Endothelial cell (in vitro differentiated cells): ENCODE measurements around the gene STK11. TPM values are rescaled to one million over a fixed set of nuclear protein-coding genes. Genes with fewer than 3 reads are reported as not detected.

ENCODE experiments used
- DNase-seq: peaks from one replicate; pipeline ENCODE4 v3.0.0; 2021; ENCODE audit warnings: low spot score
- H3K27ac Mint-ChIP-seq: one replicate; pipeline ENCODE4 v1.8.0; 2021; ENCODE audit warnings: mixed read lengths, inconsistent platforms; ENCODE audit not compliant: unreplicated experiment
- H3K27me3 Mint-ChIP-seq: one replicate; pipeline ENCODE4 v1.8.0; 2021; ENCODE audit warnings: mild to moderate bottlenecking, moderate library complexity, mixed read lengths, inconsistent platforms; ENCODE audit not compliant: unreplicated experiment
- H3K36me3 Mint-ChIP-seq: one replicate; pipeline ENCODE4 v1.8.0; 2021; ENCODE audit warnings: mild to moderate bottlenecking, low read depth, mixed read lengths, inconsistent platforms; ENCODE audit not compliant: unreplicated experiment
- H3K4me1 Mint-ChIP-seq: one replicate; pipeline ENCODE4 v1.8.0; 2021; ENCODE audit warnings: mild to moderate bottlenecking, mixed read lengths, inconsistent platforms; ENCODE audit not compliant: unreplicated experiment
- H3K4me3 Mint-ChIP-seq: one replicate; pipeline ENCODE4 v1.8.0; 2021; ENCODE audit warnings: mild to moderate bottlenecking, mixed read lengths, inconsistent platforms; ENCODE audit not compliant: unreplicated experiment
- H3K9me3 Mint-ChIP-seq: one replicate; pipeline ENCODE4 v1.8.0; 2021; ENCODE audit warnings: mixed read lengths, inconsistent platforms; ENCODE audit not compliant: unreplicated experiment
- total RNA-seq: library from RNA; stranded (reverse); fragmentation: NEBNext Ultra II Directional; extraction: Animal tissue kit (Norgen Biotek cat#: 25700); gene quantifications from one replicate; pipeline ENCODE4 v1.2.1, GENCODE V29; 2021; ENCODE audit not compliant: unreplicated experiment
- TF ChIP-seq, protein P1 (sequence below): fragments of 200-600 bp; sonication (generic); IDR thresholded peaks from one replicate; pipeline ENCODE4 v1.5.0; 2021; ENCODE audit warnings: antibody characterized with exemption; ENCODE audit not compliant: unreplicated experiment

STK11 gene
- total RNA-seq, 1 donor from 2014 or later: 63.9 TPM

DNA sequence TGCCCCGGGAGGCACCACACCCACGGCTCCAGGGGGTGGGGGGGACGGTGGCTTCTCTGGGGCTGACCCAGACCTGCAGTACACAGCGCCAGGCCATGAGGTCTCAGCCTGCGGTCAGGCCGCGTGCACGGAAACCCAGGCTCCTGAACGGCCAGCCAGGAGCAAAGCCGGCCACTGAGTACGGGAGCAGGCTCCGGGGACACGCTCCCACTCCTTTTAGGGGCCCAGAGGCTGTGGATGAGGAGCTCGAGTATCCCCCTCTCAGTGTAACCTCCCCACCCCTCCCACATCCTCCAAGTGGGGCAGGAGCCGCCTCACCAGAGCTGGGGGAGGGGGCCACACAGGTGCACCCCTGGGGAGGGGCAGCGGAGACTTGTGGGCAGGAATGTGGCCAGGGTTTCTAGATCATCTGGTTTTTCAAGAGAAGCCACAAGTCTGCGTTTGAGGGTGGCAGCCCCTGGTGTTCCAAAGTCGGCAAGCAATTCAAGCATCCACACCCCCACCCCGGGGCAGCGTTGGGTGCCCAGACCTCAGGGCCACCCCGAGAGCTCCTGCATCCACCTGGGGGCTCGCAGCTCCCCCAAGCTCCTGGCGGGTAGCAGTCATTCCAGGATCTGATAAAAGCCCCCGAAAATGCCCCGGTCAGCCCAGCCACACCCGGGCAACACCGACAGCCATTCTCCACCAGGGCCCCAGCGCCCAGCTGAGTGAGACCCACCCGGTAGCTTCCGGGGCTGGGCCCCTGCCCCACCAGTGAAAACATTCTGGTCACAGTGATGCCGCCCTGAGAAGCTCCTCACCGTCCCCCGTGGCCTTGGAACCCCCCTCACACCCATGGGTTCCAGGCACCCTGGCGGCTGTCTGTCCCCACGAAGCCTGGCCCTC is 37.6 kb upstream of the STK11 start:
- H3K36me3 Mint-ChIP-seq: peaks cover 16% of the 10 kb centered on the region
- no peak for DNase-seq
- H3K27ac Mint-ChIP-seq: no peak overlapping the region
- peaks cover 14% of the 10 kb centered on the region for H3K4me1 Mint-ChIP-seq
- H3K9me3 Mint-ChIP-seq: no peaks in the 10 kb centered on the region
- TF ChIP-seq, protein P1, sequence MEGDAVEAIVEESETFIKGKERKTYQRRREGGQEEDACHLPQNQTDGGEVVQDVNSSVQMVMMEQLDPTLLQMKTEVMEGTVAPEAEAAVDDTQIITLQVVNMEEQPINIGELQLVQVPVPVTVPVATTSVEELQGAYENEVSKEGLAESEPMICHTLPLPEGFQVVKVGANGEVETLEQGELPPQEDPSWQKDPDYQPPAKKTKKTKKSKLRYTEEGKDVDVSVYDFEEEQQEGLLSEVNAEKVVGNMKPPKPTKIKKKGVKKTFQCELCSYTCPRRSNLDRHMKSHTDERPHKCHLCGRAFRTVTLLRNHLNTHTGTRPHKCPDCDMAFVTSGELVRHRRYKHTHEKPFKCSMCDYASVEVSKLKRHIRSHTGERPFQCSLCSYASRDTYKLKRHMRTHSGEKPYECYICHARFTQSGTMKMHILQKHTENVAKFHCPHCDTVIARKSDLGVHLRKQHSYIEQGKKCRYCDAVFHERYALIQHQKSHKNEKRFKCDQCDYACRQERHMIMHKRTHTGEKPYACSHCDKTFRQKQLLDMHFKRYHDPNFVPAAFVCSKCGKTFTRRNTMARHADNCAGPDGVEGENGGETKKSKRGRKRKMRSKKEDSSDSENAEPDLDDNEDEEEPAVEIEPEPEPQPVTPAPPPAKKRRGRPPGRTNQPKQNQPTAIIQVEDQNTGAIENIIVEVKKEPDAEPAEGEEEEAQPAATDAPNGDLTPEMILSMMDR: no peak
- H3K4me3 Mint-ChIP-seq: no peak overlapping the region
- H3K27me3 Mint-ChIP-seq: peaks cover 15% of the 10 kb centered on the region

DNA sequence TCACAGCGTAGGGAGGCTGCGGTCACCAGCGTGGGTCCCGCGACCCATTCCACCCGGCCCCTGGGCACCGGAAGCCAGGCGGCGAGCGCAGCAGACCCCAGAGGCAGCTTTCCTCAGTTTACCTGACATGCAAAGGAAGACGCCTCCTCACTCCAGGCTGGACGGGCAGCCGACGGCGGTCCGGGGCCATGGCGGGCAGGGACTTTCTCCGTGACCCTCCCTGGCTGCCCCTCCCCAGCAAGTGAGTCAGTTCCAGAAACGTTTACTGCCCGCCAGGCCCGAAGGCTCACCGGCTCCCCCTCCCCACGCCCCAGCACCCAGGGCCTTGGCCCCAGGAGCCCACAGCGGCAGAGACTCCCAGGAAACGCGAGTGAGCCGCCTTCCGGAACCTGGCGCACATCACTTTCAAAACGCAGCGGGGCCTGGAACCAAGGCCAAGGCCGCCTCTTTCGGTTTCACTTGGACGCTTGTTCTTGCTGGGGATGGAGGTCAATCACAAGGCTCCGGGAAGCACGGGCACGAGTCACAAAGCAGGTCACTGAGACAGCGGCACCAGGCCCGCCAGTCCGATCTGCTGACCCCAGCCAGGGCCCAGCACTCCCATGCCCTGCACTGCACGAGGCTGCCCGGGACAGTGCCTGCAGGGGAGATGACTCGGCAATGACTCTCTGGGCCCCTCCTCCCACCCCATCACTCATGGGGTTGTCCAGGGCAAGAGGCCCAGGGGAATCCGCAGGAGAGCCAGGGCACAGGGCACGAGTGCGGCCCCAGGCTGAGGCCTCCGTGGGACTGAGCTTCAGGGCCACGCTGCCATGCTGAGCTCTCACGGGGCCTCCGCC is 36.8 kb upstream of the STK11 start:
- TF ChIP-seq, protein P1: no peak
- Mint-ChIP-seq H3K9me3 (no peaks in the 10 kb centered on the region), H3K4me1 (peaks cover 12% of the 10 kb centered on the region), H3K4me3 (no peak overlapping the region), H3K27me3 (peaks cover 16% of the 10 kb centered on the region), H3K36me3 (peaks cover 14% of the 10 kb centered on the region), H3K27ac (no peak overlapping the region)
- no peak for DNase-seq

DNA sequence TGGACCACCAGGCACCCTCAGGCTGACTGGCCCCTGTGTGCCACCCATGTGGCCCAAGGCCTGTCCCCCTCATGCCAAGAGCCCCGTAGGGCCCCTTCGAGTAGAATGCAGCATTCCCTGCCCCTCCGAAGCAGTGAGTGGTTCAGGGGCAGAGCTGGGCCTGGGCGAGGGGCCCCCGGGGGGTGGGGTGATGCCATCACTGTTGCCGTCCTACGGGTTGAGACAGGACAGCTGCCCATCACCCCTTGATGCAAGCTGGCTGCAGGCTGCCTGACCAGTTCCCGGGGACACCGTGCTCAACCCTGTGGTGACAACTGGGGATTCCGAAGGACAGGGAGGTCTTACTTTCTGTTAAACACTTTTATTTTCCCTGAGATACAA is 36.2 kb upstream of the STK11 start:
- Mint-ChIP-seq H3K4me3 (no peak overlapping the region), H3K36me3 (peaks cover 14% of the 10 kb centered on the region), H3K4me1 (peaks cover 14% of the 10 kb centered on the region), H3K27ac (no peak overlapping the region), H3K9me3 (no peaks in the 10 kb centered on the region), H3K27me3 (peaks cover 17% of the 10 kb centered on the region)
- DNase-seq: no peak
- TF ChIP-seq, protein P1: no peak

DNA sequence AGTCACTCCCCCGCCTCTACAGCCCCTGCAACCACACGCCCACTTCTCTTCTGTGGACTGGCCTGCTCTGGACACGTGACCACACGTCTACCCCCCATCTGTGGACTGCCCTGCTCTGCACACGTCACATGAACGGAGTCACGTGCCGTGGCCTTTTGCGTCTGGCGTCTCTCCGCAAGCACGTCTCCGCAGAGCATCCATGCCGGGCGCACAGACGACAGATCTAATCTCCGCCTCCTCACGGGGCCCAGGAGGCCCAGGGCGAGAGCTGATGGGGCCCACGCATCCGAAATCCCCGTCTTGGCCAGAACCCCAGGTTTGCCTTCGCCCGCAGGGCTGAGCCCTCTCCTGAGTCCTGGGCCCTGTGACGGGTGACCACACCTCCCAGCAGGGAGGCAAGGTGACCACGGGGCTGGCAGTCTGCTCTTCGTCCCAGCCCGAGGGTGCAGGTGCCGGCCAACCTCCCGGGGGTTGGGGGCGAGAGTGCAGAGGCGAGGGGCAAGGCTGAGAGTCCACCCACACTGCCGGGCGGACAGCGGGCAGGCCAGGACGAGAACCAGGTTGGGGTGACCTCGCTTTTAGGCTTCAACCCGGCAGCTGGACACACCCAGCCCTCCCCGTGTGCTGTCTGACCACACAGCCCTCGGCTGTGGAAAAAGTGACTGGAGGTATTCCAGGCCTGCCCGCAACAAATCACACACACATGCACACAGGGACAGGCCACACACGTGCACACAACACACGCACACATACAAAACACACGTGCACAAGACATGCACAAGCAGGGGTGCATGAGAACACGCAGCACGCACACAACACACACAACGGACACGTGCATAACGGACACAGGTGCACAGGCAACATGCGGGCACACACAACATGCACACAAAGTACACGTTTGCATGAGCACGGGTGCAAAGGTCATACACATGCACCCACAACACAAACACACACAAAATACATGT is 35.4 kb upstream of the STK11 start:
- Mint-ChIP-seq H3K9me3 (no peaks in the 10 kb centered on the region), H3K4me3 (peak overlapping the region; percentile 74), H3K27ac (peak overlapping the region; percentile 3), H3K27me3 (peaks cover 19% of the 10 kb centered on the region), H3K36me3 (peaks cover 14% of the 10 kb centered on the region), H3K4me1 (peaks cover 15% of the 10 kb centered on the region)
- DNase-seq: no peak
- TF ChIP-seq, protein P1: no peak
